Neural cell (in vitro differentiated cells): ENCODE measurements around the gene ARHGAP9. TPM values are rescaled to one million over a fixed set of nuclear protein-coding genes. Genes with fewer than 3 reads are reported as not detected.
A peak's percentile ranks its signal among the peaks of the same experiment; 100 is the strongest.

Experiments
- H2AFZ ChIP-seq: fragments of 200-600, 300-800 bp; sonication (generic), shearing (Covaris generic); 2 replicates; pipeline ENCODE4 v1.6.0; 2014; ENCODE audit warnings: low read depth, mild to moderate bottlenecking, antibody characterized with exemption, low read length, moderate library complexity
- H3F3A ChIP-seq: fragments of 200-600 bp; shearing (Covaris generic); 2 replicates; pipeline ENCODE4 v1.6.1; 2016; ENCODE audit warnings: mild to moderate bottlenecking, moderate library complexity, mixed read lengths, antibody characterized with exemption, low read length; ENCODE audit not compliant: insufficient read depth, poor library complexity, severe bottlenecking
- H3K27ac ChIP-seq: fragments of 200-600, 300-800 bp; sonication (generic), shearing (Covaris generic); 2 replicates; pipeline ENCODE4 v1.5.1; 2014; ENCODE audit warnings: mild to moderate bottlenecking, low read length, moderate library complexity
- H3K27me3 ChIP-seq: fragments of 300-800, 200-600 bp; sonication (generic), shearing (Covaris generic); 2 replicates; pipeline ENCODE4 v1.6.0; 2014; ENCODE audit warnings: mild to moderate bottlenecking, low read depth, low read length, moderate library complexity; ENCODE audit not compliant: insufficient read depth
- H3K36me3 ChIP-seq: fragments of 300-800, 200-600 bp; sonication (generic), shearing (Covaris generic); 2 replicates; pipeline ENCODE4 v1.5.1; 2014; ENCODE audit warnings: mild to moderate bottlenecking, antibody characterized with exemption, low read length, moderate library complexity; ENCODE audit not compliant: insufficient read depth
- H3K4me2 ChIP-seq: fragments of 300-800, 200-600 bp; sonication (generic), shearing (Covaris generic); 2 replicates; pipeline ENCODE4 v1.6.0; 2014; ENCODE audit warnings: mild to moderate bottlenecking, low read length
- H3K4me3 ChIP-seq: fragments of 300-800, 200-600 bp; sonication (generic), shearing (Covaris generic); 2 replicates; pipeline ENCODE4 v1.5.1; 2014; ENCODE audit warnings: mild to moderate bottlenecking, low read length, moderate library complexity
- H3K79me2 ChIP-seq: fragments of 200-600 bp; shearing (Covaris generic); replicated peaks from 2 replicates; pipeline ENCODE4 v1.6.0; 2014; ENCODE audit warnings: mild to moderate bottlenecking, low read length, moderate library complexity; ENCODE audit not compliant: insufficient read depth
- H3K9ac ChIP-seq: fragments of 300-800, 200-600 bp; sonication (generic), shearing (Covaris generic); 2 replicates; pipeline ENCODE4 v1.6.1; 2016; ENCODE audit warnings: mild to moderate bottlenecking, low read length, mixed read lengths
- H3K9me2 ChIP-seq: fragments of 200-600 bp; shearing (Covaris generic); 2 replicates; pipeline ENCODE4 v1.6.1; 2016; ENCODE audit warnings: mild to moderate bottlenecking, low read length, mixed read lengths; ENCODE audit not compliant: insufficient read depth
- H3K9me3 ChIP-seq: fragments of 200-600, 300-800 bp; sonication (generic), shearing (Covaris generic); 2 replicates; pipeline ENCODE4 v1.6.1; 2016; ENCODE audit warnings: mild to moderate bottlenecking, mixed run types, low read length, moderate library complexity, mixed read lengths
- H4K20me1 ChIP-seq: fragments of 200-600 bp; shearing (Covaris generic); 2 replicates; pipeline ENCODE4 v1.6.1; 2016; ENCODE audit warnings: mild to moderate bottlenecking, mixed run types; ENCODE audit not compliant: insufficient read depth
- EP300 ChIP-seq: fragments of 450-650 bp; conservative IDR thresholded peaks from 2 replicates; pipeline ENCODE4 v1.6.1; 2014; ENCODE audit warnings: antibody characterized with exemption, mild to moderate bottlenecking, moderate library complexity; ENCODE audit not compliant: poor library complexity, severe bottlenecking
- EZH2 ChIP-seq: fragments of 200-600, 300-800 bp; shearing (Covaris generic), sonication (generic); IDR thresholded peaks from 2 replicates; pipeline ENCODE4 v1.6.1; 2014; ENCODE audit warnings: antibody characterized with exemption, low read length, borderline replicate concordance, mild to moderate bottlenecking; ENCODE audit not compliant: insufficient read depth, poor library complexity, severe bottlenecking
- MXI1 ChIP-seq: fragments of 450-650 bp; conservative IDR thresholded peaks from 2 replicates; pipeline ENCODE4 v1.6.1; 2014; ENCODE audit warnings: antibody characterized with exemption, mild to moderate bottlenecking; ENCODE audit not compliant: poor library complexity, severe bottlenecking
- POLR2AphosphoS5 ChIP-seq: IDR thresholded peaks from 2 replicates; pipeline ENCODE4 v1.6.1; 2012
- RAD21 ChIP-seq: fragments of 450-650 bp; conservative IDR thresholded peaks from 2 replicates; pipeline ENCODE4 v1.6.1; 2014; ENCODE audit warnings: antibody characterized with exemption, mild to moderate bottlenecking, moderate library complexity
- SMC3 ChIP-seq: fragments of 450-650 bp; conservative IDR thresholded peaks from 2 replicates; pipeline ENCODE4 v1.6.1; 2014; ENCODE audit warnings: antibody characterized with exemption, mild to moderate bottlenecking, moderate library complexity; ENCODE audit not compliant: poor library complexity
- TAF1 ChIP-seq: IDR thresholded peaks from 2 replicates; pipeline ENCODE4 v1.6.1; 2012; ENCODE audit warnings: low read depth
- polyA plus RNA-seq: library from polyadenylated mRNA; depleted of rRNA; stranded (reverse); fragments of >200 nt; gene quantifications from 2 replicates; pipeline ENCODE4 v1.2.3, GENCODE V29; 2014
- TF ChIP-seq, protein P1 (sequence below): IDR thresholded peaks from 2 replicates; pipeline ENCODE4 v1.6.1; 2012; ENCODE audit warnings: borderline replicate concordance
- TF ChIP-seq, protein P2 (sequence below): fragments of 450-650 bp; IDR thresholded peaks from 2 replicates; pipeline ENCODE4 v1.5.1; 2014; ENCODE audit warnings: antibody characterized with exemption, mild to moderate bottlenecking, moderate library complexity; ENCODE audit not compliant: poor library complexity, severe bottlenecking

The ARHGAP9 gene
- polyA plus RNA-seq, 1 donor from 2014 or later, result not detected

DNA sequence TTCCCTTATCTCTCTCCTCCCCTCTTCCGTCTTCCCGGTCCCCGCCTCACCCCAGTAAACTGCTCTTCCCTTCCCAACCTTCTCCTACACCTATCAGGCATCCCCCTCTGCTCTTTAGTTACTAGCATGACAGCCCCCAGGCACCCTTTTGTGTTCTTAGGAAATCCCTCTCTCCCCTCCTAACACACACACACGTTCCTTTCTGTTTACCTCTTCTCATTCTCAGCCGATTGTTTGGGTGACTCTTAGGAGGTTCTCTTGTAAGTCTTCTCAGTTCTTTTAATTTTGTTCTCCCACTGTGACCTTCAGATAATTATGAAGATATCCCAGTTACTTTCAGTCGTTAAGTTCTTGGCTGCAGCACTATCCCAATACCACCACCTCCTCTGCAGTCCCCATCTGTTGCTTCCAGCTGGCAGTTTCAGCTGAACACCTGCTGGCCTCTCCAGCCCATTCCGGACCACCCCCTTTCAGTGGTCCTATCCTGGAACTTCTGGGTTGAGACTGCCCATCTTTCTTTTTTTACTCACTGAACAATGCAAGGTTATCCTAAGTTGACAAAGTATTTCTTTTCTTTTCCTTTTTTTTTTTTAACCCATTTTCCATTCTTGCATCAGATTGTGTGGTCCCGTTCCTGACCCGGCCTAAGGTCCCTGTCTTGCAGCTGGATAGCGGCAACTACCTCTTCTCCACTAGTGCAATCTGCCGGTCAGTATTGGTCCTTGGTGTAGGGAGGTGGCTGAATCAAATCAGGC, 8.9 kb upstream of the ARHGAP9 start:
- Histone ChIP-seq H3K4me3 (peak overlapping the region; percentile 85), H3K9me2 (no peaks in the 10 kb centered on the region), H3K9ac (peak overlapping the region; percentile 80), H3K79me2 (peaks cover 15% of the 10 kb centered on the region), H3K27ac (peak overlapping the region; percentile 66), H3K36me3 (peaks cover 4% of the 10 kb centered on the region), H3K4me2 (peak overlapping the region; percentile 99), H3K27me3 (no peaks in the 10 kb centered on the region), H4K20me1 (no peaks in the 10 kb centered on the region), H2AFZ (peak overlapping the region; percentile 23), H3K9me3 (no peaks in the 10 kb centered on the region), H3F3A (no peaks in the 10 kb centered on the region)
- no peak for TF ChIP-seq TAF1
- TF ChIP-seq EP300, result no peak
- TF ChIP-seq RAD21, result no peak
- no peak for TF ChIP-seq POLR2AphosphoS5
- no peak for TF ChIP-seq EZH2
- TF ChIP-seq, protein P1, sequence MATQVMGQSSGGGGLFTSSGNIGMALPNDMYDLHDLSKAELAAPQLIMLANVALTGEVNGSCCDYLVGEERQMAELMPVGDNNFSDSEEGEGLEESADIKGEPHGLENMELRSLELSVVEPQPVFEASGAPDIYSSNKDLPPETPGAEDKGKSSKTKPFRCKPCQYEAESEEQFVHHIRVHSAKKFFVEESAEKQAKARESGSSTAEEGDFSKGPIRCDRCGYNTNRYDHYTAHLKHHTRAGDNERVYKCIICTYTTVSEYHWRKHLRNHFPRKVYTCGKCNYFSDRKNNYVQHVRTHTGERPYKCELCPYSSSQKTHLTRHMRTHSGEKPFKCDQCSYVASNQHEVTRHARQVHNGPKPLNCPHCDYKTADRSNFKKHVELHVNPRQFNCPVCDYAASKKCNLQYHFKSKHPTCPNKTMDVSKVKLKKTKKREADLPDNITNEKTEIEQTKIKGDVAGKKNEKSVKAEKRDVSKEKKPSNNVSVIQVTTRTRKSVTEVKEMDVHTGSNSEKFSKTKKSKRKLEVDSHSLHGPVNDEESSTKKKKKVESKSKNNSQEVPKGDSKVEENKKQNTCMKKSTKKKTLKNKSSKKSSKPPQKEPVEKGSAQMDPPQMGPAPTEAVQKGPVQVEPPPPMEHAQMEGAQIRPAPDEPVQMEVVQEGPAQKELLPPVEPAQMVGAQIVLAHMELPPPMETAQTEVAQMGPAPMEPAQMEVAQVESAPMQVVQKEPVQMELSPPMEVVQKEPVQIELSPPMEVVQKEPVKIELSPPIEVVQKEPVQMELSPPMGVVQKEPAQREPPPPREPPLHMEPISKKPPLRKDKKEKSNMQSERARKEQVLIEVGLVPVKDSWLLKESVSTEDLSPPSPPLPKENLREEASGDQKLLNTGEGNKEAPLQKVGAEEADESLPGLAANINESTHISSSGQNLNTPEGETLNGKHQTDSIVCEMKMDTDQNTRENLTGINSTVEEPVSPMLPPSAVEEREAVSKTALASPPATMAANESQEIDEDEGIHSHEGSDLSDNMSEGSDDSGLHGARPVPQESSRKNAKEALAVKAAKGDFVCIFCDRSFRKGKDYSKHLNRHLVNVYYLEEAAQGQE, result no peak
- TF ChIP-seq MXI1, result no peak
- TF ChIP-seq SMC3, result no peak
- TF ChIP-seq, protein P2, sequence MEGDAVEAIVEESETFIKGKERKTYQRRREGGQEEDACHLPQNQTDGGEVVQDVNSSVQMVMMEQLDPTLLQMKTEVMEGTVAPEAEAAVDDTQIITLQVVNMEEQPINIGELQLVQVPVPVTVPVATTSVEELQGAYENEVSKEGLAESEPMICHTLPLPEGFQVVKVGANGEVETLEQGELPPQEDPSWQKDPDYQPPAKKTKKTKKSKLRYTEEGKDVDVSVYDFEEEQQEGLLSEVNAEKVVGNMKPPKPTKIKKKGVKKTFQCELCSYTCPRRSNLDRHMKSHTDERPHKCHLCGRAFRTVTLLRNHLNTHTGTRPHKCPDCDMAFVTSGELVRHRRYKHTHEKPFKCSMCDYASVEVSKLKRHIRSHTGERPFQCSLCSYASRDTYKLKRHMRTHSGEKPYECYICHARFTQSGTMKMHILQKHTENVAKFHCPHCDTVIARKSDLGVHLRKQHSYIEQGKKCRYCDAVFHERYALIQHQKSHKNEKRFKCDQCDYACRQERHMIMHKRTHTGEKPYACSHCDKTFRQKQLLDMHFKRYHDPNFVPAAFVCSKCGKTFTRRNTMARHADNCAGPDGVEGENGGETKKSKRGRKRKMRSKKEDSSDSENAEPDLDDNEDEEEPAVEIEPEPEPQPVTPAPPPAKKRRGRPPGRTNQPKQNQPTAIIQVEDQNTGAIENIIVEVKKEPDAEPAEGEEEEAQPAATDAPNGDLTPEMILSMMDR, result no peak

DNA sequence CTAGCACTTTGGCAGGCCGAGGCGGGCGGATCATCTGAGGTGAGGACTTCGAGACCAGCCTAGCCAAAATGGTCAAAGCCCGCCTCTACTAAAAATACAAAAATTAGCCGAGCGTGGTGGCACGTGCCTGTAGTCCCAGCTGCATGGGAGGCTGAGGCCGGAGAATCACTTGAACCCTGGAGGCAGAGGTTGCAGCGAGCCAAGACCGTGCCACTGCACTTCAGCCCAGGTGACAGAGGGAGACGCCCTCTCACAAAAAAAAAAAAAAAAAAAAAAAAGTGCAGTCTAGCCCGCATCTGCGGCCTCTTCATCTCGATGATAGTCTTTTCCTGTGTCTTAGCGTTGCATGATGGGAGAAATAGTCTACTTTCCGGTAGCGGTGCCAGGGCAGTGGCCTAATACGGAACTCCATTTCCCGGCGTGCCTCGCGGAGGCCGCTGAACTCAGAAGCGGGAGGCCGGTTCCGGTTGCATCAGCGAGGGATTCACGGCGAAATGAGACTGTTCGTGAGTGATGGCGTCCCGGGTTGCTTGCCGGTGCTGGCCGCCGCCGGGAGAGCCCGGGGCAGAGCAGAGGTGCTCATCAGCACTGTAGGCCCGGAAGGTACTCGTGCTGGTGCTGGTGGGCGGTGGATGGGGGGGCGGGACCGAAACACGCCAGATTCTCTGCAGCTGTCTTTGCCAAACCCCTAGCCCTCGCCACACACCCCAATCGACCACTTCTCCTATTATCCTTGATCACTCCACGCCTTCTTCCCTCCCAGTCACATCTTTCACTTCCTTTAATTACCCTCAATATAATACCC, 8.1 kb upstream of the ARHGAP9 start, which contains the start of gene MARS1:
Gene MARS1 (plus strand): TSS at position 472 of the 805 bp plus-strand sequence. CDS start 23 bp downstream, at position 495.
- Histone ChIP-seq H2AFZ (peak within 1 kb of the TSS; percentile 33), H3K4me2 (peak within 1 kb of the TSS; percentile 99), H3F3A (no peaks in the 10 kb centered on the region), H3K27me3 (no peaks in the 10 kb centered on the region), H3K4me3 (peak within 1 kb of the TSS; percentile 85), H3K36me3 (peaks cover 2% of the 10 kb centered on the region), H3K79me2 (peaks cover 15% of the 10 kb centered on the region), H3K9ac (peak within 1 kb of the TSS; percentile 80), H3K9me2 (no peaks in the 10 kb centered on the region), H3K9me3 (no peaks in the 10 kb centered on the region), H4K20me1 (no peaks in the 10 kb centered on the region), H3K27ac (peak within 1 kb of the TSS; percentile 66)
- TF ChIP-seq POLR2AphosphoS5 (peak; percentile 94), MXI1 (peak; percentile 86), TAF1 (peak; percentile 83)
- TF ChIP-seq, protein P1, result no peak
- TF ChIP-seq, protein P2, result peak; percentile 62
